Measurements from ENCODE around the gene HEY2.

DNA sequence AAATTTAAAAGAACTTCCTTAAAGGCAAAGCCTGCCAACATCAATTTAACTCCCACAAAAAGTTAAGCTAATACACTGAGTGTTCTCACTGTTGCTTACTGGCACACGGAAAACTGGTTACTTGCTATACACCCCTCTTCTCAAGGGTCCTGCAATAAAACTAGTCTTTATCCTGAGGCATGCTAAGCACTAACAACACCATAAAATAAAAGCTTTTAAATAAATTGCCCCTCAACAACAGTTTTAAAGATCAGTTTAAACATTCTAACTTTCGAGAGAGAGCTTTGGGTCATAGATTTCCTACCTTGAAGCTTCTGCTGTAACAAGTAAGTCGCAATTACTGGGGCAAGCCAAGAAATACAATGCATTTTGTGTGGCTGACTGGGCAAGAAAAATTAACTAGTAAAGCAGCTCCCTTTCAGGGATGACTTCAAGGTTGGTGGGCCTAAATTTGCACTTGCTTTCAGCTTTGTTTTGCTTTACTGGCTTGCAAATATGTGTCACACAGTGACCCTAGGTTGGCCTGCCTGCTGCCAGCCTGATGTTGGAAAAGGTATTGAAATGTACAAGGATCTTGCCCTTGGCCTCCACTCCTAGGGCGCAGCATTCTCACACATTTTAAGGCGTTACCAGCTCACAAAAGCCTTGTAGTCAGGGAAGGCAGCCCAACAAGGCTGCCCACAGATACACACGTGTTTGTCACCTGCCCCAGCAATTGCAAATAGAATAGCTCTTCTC lies 4.0 kb upstream of the HEY2 start:
- TF ChIP-seq POLR2A (IDR thresholded peaks at IDR 0.05; ENCODE audit: low read depth) (no peak), POLR2AphosphoS5 (IDR thresholded peaks at IDR 0.05) (no peak), EP300 (IDR thresholded peaks at IDR 0.05) (no peak)
- TF ChIP-seq, protein P1, sequence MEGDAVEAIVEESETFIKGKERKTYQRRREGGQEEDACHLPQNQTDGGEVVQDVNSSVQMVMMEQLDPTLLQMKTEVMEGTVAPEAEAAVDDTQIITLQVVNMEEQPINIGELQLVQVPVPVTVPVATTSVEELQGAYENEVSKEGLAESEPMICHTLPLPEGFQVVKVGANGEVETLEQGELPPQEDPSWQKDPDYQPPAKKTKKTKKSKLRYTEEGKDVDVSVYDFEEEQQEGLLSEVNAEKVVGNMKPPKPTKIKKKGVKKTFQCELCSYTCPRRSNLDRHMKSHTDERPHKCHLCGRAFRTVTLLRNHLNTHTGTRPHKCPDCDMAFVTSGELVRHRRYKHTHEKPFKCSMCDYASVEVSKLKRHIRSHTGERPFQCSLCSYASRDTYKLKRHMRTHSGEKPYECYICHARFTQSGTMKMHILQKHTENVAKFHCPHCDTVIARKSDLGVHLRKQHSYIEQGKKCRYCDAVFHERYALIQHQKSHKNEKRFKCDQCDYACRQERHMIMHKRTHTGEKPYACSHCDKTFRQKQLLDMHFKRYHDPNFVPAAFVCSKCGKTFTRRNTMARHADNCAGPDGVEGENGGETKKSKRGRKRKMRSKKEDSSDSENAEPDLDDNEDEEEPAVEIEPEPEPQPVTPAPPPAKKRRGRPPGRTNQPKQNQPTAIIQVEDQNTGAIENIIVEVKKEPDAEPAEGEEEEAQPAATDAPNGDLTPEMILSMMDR (IDR thresholded peaks at IDR 0.05), result no peak
